ENCODE data around the gene AKIP1.
"Not testable (repeated sequence)": the region's sequence is repeated elsewhere in the genome, so short reads cannot be mapped to it uniquely, and the experiment has no call there.

AKIP1 gene

DNA sequence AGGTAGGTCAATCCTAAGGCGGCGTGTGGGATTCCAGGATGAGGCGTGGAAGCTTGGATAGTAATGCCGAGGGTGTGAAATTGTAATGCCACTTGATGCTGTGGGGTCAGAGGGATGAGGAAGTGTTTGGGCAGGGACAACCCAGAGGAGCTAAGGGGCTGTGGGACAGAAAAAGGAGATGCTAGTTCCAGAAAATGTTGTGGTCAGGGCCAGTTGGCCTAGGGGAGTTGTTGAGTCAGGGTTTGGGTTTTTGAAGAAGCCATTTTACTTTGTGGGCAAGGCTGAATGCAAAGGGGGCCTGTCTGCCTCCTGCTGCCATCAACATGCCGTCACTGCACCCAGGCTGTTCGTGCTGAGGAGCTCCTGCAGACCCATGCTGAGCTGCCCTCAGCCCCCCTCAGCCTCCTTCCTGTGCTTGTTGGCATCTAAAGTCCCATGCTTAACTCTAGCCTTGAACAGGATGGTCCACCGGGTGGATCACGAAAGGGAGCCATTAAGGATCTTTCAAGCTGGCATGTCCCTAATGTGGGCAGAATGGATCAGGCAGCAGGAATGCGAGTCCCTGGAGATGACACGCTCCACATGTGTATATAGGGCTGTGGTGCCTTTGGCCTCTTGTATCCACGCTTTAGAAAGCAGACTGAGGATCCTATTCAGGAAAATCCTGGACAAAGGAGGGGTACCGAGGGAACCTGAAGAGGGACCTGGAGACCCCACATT is 19.6 kb downstream of the AKIP1 start:
- Histone ChIP-seq H3K4me1 (ENCODE audit: insufficient read depth, low read length) (peaks cover 29% of the 10 kb centered on the region), H3K36me3 (ENCODE audit: insufficient read depth, low read length) (no peaks in the 10 kb centered on the region; the same call in 1 of the 2 replicates), H3K9ac (ENCODE audit: low read depth, low read length) (no peak overlapping the region), H3K9me3 (ENCODE audit: control insufficient read depth, insufficient read depth, low read length) (no peaks in the 10 kb centered on the region)

DNA sequence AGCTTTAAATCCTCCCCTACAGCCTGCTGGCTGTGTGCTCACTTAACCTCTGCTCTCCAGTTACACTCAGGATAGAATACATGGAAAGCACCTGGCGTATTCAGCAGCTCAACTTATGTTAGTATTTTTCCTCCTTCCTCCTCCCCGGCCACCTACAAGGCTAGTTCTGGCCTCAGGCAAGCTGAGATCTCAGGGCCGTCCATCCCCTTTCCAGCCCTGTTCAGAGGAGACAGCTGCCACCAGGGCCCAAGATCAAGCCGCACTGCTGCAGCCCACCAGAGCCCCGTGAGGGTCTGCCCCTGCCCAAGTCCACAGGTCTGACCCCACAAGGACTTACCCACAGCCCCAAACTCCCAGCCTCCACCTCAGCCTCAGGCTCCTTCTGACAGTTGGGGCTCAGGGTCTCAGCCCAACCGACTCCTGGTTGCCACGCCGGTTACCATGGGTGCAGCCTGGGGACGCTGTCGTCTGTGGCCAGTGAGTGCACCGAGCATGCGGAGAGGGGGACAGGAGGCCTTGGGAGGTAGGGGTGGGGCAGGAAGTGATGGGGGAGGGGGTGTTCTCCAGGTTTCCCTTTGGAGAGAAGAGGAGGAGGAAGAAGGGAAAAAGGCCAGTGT is 21.7 kb downstream of the AKIP1 start, which contains the start of gene C11orf16:
C11orf16 (minus strand) TSS at position 384 of the 617 bp plus-strand sequence. CDS start 639 bp downstream, outside the sequence.
- H3K36me3 ChIP-seq (ENCODE audit: insufficient read depth, low read length), result no peaks in the 10 kb centered on the region; the same call in 1 of the 2 replicates
- peaks cover 29% of the 10 kb centered on the region for H3K4me1 ChIP-seq (ENCODE audit: insufficient read depth, low read length)
- H3K9me3 ChIP-seq (ENCODE audit: control insufficient read depth, insufficient read depth, low read length), result no peaks in the 10 kb centered on the region
- no peak within 1 kb of the TSS; the same call in 1 of the 2 replicates for H3K9ac ChIP-seq (ENCODE audit: low read depth, low read length)

GRCh38 chr11:8933931-8934330 is 22.9 kb downstream of the AKIP1 start:
- Histone ChIP-seq H3K9me3 (ENCODE audit: control insufficient read depth, insufficient read depth, low read length) (no peaks in the 10 kb centered on the region), H3K36me3 (ENCODE audit: insufficient read depth, low read length) (no peaks in the 10 kb centered on the region; the same call in 1 of the 2 replicates)

DNA sequence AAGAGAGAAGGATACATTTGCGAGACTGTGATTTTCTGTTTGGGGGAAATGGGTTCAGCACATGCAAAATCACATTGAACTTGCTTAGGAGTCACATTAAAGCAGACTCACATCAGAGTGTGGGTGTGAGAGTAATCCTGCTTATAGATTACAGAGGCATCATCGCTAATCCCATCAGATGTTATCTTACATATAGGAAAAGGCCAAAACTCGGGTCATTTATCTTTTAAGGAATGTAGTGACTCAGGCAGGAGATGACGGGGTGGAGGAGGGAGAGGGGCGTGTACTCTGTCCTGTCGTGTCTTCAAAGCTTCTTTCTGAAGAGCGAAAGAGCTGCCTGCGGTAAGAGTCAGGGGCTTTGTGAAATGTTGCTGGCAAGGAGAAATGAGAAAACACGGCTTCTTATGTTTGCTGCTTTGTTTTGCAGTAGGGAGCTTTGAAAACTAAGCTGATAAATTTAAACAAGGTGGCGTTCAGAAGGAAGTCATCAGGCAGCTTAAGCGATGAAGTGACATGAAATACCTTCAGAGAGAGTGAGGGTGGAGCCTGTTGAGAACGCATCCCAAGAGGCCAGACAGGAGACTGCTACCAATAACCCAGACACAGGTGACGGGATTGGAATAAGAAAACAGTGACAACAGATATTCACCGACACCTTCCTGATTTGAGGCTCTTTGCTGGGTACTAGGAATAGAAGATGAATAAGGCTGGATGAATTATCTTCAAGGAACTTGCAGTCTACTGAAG is 23.9 kb downstream of the AKIP1 start:
- H3K9me3 ChIP-seq (ENCODE audit: control insufficient read depth, insufficient read depth, low read length), result no peaks in the 10 kb centered on the region
- no peaks in the 10 kb centered on the region for H3K36me3 ChIP-seq (ENCODE audit: insufficient read depth, low read length)
- peak overlapping the region; percentile 34; the same call in 1 of the 2 replicates for H3K9ac ChIP-seq (ENCODE audit: low read depth, low read length)
- H3K4me1 ChIP-seq (ENCODE audit: insufficient read depth, low read length), result peaks cover 29% of the 10 kb centered on the region

More at GRCh38 chr11:8933931-8934330, 22.9 kb downstream of the AKIP1 start:
- Histone ChIP-seq H3K9ac (ENCODE audit: low read depth, low read length) (no peak overlapping the region), H3K4me1 (ENCODE audit: insufficient read depth, low read length) (peaks cover 29% of the 10 kb centered on the region)

DNA sequence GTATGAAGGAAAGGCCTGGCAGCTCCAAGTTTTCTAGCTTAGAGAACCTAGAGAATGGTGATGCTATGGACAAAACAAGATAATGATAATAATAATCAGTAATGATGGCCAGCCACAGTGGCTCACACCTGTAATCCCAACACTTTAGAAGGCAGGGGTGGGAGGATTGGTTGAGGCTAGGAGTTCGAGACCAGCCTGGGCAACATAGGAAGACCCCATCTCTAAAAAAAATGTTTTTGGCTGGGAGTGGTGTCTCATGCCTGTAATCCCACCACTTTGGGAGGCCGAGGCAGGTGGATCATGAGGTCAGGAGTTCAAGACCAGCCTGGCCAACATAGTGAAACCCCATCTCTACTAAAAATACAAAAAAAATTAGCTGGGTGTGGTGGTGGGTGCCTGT is 24.8 kb downstream of the AKIP1 start:
- H3K36me3 ChIP-seq (ENCODE audit: insufficient read depth, low read length); H3K9ac ChIP-seq (ENCODE audit: low read depth, low read length); H3K9me3 ChIP-seq (ENCODE audit: control insufficient read depth, insufficient read depth, low read length): not testable (repeated sequence)
- H3K4me1 ChIP-seq (ENCODE audit: insufficient read depth, low read length), result peaks cover 29% of the 10 kb centered on the region

- no peaks in the 10 kb centered on the region for H3K36me3 ChIP-seq (ENCODE audit: insufficient read depth, low read length)
- H3K9me3 ChIP-seq (ENCODE audit: control insufficient read depth, insufficient read depth, low read length), result no peaks in the 10 kb centered on the region
- no peak overlapping the region for H3K9ac ChIP-seq (ENCODE audit: low read depth, low read length)
- H3K4me1 ChIP-seq (ENCODE audit: insufficient read depth, low read length), result peaks cover 26% of the 10 kb centered on the region
These were observed 26.2 kb downstream of the AKIP1 start for GRCh38 chr11:8937159-8937558.

DNA sequence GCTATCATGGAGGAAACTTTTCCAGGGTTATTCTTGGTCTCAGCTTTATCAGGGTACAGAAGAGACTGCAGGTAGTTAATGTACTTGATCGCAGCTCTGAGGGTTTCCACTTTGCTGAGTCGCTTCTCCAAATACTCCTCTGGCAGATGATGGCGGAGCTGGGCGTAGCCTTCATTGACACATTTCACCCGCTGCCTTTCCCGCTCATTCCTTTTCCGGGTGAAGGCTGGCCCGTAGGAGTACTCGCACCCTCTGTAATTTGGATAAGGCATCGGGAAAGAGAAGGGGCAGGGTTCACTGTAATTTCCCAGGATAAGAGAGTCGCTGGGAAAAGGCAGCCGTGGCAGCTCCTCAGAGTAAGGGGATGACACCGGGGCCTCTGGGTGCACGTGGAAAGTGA is 26.7 kb downstream of the AKIP1 start:
- Histone ChIP-seq H3K36me3 (ENCODE audit: insufficient read depth, low read length) (no peaks in the 10 kb centered on the region), H3K4me1 (ENCODE audit: insufficient read depth, low read length) (peaks cover 21% of the 10 kb centered on the region), H3K9ac (ENCODE audit: low read depth, low read length) (no peak overlapping the region), H3K9me3 (ENCODE audit: control insufficient read depth, insufficient read depth, low read length) (no peaks in the 10 kb centered on the region)

DNA sequence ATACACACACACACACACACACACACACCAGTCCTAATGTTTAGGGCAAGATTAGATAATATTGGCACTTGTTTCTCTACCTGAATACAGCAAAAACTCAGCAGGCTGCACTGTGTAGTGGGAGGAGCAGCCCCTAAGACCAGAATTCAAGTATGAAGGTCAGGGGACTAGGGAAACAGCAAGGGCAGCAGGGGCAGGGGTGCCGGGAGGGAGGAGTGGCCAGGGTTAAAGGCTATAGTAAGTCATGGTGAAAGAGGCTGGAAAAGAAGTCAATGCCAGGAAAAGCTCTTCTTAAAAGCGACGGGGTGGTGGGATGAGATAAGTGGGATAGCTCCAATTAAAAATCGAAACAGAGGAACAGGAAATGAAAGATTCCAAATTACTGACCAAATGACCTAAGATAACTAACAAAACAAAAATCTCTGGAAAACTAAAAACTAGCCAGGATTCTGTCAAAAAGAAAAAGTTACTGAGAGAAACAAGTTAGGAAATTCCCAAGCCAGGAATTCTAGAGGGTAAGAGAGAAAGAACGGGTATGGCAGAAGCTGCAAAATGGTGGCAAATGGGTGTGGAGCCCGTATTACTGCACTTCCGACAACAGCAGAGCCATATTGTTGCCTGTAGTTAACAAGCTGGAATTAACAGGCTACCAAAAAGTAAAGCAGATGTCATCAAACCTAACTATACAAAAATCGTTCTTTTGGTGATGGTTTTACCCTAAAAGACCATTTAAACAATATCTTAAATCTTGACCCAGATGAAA is 30.5 kb downstream of the AKIP1 start:
- Histone ChIP-seq H3K9ac (ENCODE audit: low read depth, low read length) (no peak overlapping the region), H3K4me1 (ENCODE audit: insufficient read depth, low read length) (no peaks in the 10 kb centered on the region; the same call in 1 of the 2 replicates)

DNA sequence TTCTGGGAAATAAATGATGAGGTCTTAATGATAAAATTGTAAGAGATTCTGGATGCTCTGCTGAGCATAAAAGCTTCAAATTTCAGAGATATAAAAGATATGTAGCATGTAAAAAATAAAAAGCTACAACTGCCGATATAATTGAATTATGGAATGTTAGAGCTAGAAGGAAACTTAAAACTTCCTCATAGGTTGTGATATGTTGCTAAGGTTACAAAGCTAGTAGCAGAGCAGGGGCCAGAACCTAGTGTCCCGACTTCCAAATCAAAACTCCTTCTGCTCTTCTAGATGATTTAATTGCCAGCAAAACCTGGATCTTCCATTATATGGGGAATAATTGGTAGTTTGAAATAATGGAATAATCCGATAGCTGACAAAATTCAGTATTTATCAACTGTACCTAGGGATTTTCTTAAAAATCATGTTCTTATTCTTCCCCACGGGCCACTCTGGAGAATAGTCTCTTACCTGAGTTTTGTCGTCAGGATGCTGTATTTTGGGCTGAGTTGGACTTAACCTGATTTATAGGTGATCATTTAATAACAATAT is 31.6 kb downstream of the AKIP1 start, which contains the start of gene ASCL3:
ASCL3 (minus strand) TSS at position 499 of the 549 bp plus-strand sequence. CDS start 4,855 bp downstream, outside the sequence.
- Histone ChIP-seq H3K36me3 (ENCODE audit: insufficient read depth, low read length) (no peaks in the 10 kb centered on the region), H3K4me1 (ENCODE audit: insufficient read depth, low read length) (no peaks in the 10 kb centered on the region; the same call in 1 of the 2 replicates), H3K9ac (ENCODE audit: low read depth, low read length) (no peak within 1 kb of the TSS), H3K9me3 (ENCODE audit: control insufficient read depth, insufficient read depth, low read length) (no peaks in the 10 kb centered on the region)

More for the DNA sequence above, 30.5 kb downstream of the AKIP1 start:
- H3K36me3 ChIP-seq (ENCODE audit: insufficient read depth, low read length), result no peaks in the 10 kb centered on the region
- H3K9me3 ChIP-seq (ENCODE audit: control insufficient read depth, insufficient read depth, low read length), result no peaks in the 10 kb centered on the region

- H3K9ac ChIP-seq (ENCODE audit: low read depth, low read length), result no peak overlapping the region
- no peaks in the 10 kb centered on the region for H3K9me3 ChIP-seq (ENCODE audit: control insufficient read depth, insufficient read depth, low read length)
- no peaks in the 10 kb centered on the region for H3K36me3 ChIP-seq (ENCODE audit: insufficient read depth, low read length)
- H3K4me1 ChIP-seq (ENCODE audit: insufficient read depth, low read length), result no peaks in the 10 kb centered on the region
These were observed 36.4 kb downstream of the AKIP1 start for GRCh38 chr11:8947230-8947943.

- Histone ChIP-seq H3K9ac (ENCODE audit: low read depth, low read length) (no peak overlapping the region), H3K4me1 (ENCODE audit: insufficient read depth, low read length) (no peaks in the 10 kb centered on the region), H3K9me3 (ENCODE audit: control insufficient read depth, insufficient read depth, low read length) (no peaks in the 10 kb centered on the region), H3K36me3 (ENCODE audit: insufficient read depth, low read length) (no peaks in the 10 kb centered on the region)
These were observed 37.9 kb downstream of the AKIP1 start for GRCh38 chr11:8948886-8949285.

DNA sequence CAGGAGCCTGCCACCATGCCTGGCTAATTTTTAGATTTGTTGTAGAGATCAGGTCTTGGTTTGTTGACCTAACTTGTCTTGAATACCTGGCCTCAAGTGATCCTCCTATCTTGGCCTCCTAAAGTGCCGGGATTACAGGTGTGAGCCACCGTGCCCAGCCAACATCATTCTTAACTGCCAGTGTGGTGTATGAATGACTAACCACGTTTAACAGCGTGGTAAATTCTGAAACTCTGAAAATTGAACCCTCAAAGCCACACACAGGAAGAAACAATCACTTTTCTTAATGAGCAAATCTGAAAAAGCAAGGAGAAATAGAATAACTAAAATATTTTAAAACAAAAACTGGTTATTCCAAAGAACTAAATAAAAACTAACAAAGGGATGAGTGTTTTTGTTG is 45.9 kb downstream of the AKIP1 start:
- H3K36me3 ChIP-seq (ENCODE audit: insufficient read depth, low read length), result no peaks in the 10 kb centered on the region
- H3K9ac ChIP-seq (ENCODE audit: low read depth, low read length), result no peak overlapping the region
- peaks cover 8% of the 10 kb centered on the region for H3K4me1 ChIP-seq (ENCODE audit: insufficient read depth, low read length)
- no peaks in the 10 kb centered on the region for H3K9me3 ChIP-seq (ENCODE audit: control insufficient read depth, insufficient read depth, low read length)

GRCh38 chr11:8959546-8960166 is 48.7 kb downstream of the AKIP1 start:
- Histone ChIP-seq H3K4me1 (ENCODE audit: insufficient read depth, low read length) (peaks cover 13% of the 10 kb centered on the region), H3K9ac (ENCODE audit: low read depth, low read length) (no peak overlapping the region), H3K9me3 (ENCODE audit: control insufficient read depth, insufficient read depth, low read length) (no peaks in the 10 kb centered on the region), H3K36me3 (ENCODE audit: insufficient read depth, low read length) (no peaks in the 10 kb centered on the region)

All from ES-I3 (cell line).